K562 (cell line): ENCODE data around the gene GAPT.

ENCODE experiments used
- ATF4 ChIP-seq: fragments of 450-650 bp; formaldehyde crosslinking; IDR thresholded peaks from 2 replicates; pipeline ENCODE4 v1.4.0; 2022; ENCODE audit warnings: mild to moderate bottlenecking, moderate library complexity
- BRCA1 ChIP-seq, 2 experiments: fragments of 450-650 bp in 1 of 2; sonication (generic) in 1 of 2; formaldehyde crosslinking in 1 of 2; IDR thresholded peaks; 2 replicates each; pipeline versions ENCODE4 v1.5.0 to v1.6.1; 2017 to 2020; ENCODE audit warnings: mild to moderate bottlenecking in 1 of 2, missing genetic modification reagents in 1 of 2
- CHD1 ChIP-seq: fragments of 200-600 bp; sonication (generic); IDR thresholded peaks from one replicate; pipeline ENCODE4 v1.6.1; 2012; ENCODE audit warnings: mild to moderate bottlenecking, moderate library complexity, low read length, inconsistent platforms
- CTCF ChIP-seq, 3 experiments: IDR thresholded peaks in 2 of 3; conservative IDR thresholded peaks in 1 of 3; 2 replicates each; pipeline ENCODE4 v1.5.1; 2011 to 2012; ENCODE audit warnings: low read length in 3 of 3, mild to moderate bottlenecking in 3 of 3, control low read depth in 2 of 3, improper control_type of control experiment in 1 of 3, inconsistent platforms in 1 of 3, low read depth in 1 of 3, mixed read lengths in 1 of 3, moderate library complexity in 1 of 3; ENCODE audit not compliant: insufficient read depth in 2 of 3
- CTCFL ChIP-seq: IDR thresholded peaks from 2 replicates; pipeline ENCODE4 v1.6.1; 2011; ENCODE audit warnings: borderline replicate concordance, low read depth, mild to moderate bottlenecking, moderate library complexity, low read length; ENCODE audit not compliant: insufficient read depth, poor library complexity, severe bottlenecking
- JUND ChIP-seq, 2 experiments: IDR thresholded peaks; 2 replicates in 1 of 2; 3 replicates in 1 of 2; pipeline ENCODE4 v1.6.1; 2011; ENCODE audit warnings: borderline replicate concordance in 2 of 2, low read depth in 2 of 2, low read length in 2 of 2, improper control_type of control experiment in 1 of 2, missing biosample characterization in 1 of 2, missing genetic modification characterization in 1 of 2, missing genetic modification reagents in 1 of 2
- MTA1 ChIP-seq: fragments of 450-650 bp; IDR thresholded peaks from 2 replicates; pipeline ENCODE4 v1.6.1; 2017; ENCODE audit warnings: borderline replicate concordance
- NBN ChIP-seq: fragments of 450-650 bp; IDR thresholded peaks from 2 replicates; pipeline ENCODE4 v1.6.1; 2016; ENCODE audit warnings: low read depth, mild to moderate bottlenecking
- POLR2A ChIP-seq: fragments of 450-650 bp; conservative IDR thresholded peaks from 2 replicates; pipeline ENCODE4 v1.6.1; 2016
- TAF9B ChIP-seq: fragments of 450-650 bp; IDR thresholded peaks from 2 replicates; pipeline ENCODE4 v1.6.1; 2018; ENCODE audit warnings: mild to moderate bottlenecking; ENCODE audit not compliant: partially characterized antibody

- no peak for TF ChIP-seq NBN
- no peak for TF ChIP-seq BRCA1 (IDR thresholded peaks at IDR 0.05)
- no peak for TF ChIP-seq BRCA1 (CRISPR knock-in tag; IDR thresholded peaks at IDR 0.05)
- TF ChIP-seq CTCFL, result no peak
- no peak for TF ChIP-seq CHD1
- no peak for TF ChIP-seq JUND (IDR thresholded peaks at IDR 0.05; ENCODE audit: borderline replicate concordance, low read depth, low read length)
- no peak for TF ChIP-seq JUND (tag; IDR thresholded peaks at IDR 0.05; ENCODE audit: borderline replicate concordance, low read depth, low read length)
- TF ChIP-seq POLR2A, result no peak
- TF ChIP-seq TAF9B, result no peak
- no peak for TF ChIP-seq MTA1
- TF ChIP-seq CTCF (IDR thresholded peaks at IDR 0.05 in 2 of 3, conservative IDR thresholded peaks at IDR 0.05 in 1 of 3; ENCODE audit: insufficient read depth in 2 of 3, low read depth in 1 of 3, low read length in 3 of 3), result peak; percentile 56 to 62 (median 60)
- TF ChIP-seq ATF4, result no peak
These were observed 30.4 kb upstream of the GAPT start for GRCh38 chr5:58460732-58461286.
